Umbilical cord (tissue), 2 donors: ENCODE results near the gene MTSS2. TPM values are rescaled to one million over a fixed set of nuclear protein-coding genes. Genes with fewer than 3 reads are reported as not detected.

Experiments used
- DNase-seq: peaks from one replicate; pipeline ENCODE4 v3.0.0-alpha.2; 2015; ENCODE audit warnings: low spot score
- total RNA-seq: library from RNA; depleted of rRNA; stranded (reverse); fragments of >200 nt; gene quantifications from one replicate; pipeline ENCODE4 v1.2.3, GENCODE V29; 2014; ENCODE audit warnings: low replicate concordance; ENCODE audit not compliant: insufficient read depth

Gene MTSS2
- total RNA-seq, 1 donor from 2014 or later: 32.5 TPM

GRCh38 chr16:70700101-70701020, 14.5 kb upstream of the MTSS2 start:
- DNase-seq: no peak

DNA sequence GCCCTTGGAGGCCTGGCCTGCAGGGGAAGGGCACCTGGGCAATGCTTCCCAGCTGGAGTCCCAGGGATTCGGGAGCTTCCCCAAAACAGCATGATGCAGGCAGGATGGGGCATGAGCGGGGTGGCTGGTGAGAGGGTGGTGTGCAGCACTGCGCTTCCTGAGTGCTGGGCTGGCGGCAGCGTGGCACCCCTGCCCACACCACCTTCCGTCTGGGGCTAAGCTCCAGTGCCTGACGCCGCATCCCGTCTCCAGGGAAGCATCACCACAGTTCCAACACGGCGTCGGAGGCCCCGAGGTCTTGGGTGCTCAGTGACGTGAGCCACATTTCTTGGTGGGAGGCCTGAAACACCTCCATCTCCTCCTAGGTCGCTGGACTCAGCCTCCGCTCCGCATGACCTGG, 13.8 kb upstream of the MTSS2 start:
- no peak for DNase-seq

DNA sequence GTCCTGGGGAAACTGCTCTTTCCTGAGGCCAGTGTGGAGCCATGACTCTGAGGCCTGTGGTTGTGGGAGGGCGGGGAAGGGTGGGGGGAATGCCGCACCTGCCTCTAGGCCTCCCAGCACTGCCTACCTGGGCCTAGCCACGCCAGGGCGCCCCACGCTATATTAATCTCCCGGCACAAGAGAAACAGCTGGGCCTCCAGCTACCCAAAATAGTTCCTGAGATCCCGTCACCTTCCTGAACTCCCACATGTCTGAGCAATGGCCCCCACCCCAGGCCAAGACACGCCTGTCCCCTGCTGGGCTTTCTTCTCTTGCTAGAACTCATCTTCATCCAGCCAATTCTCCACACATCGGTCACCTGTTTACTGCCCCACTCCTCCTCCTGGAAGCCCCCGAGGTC, 13.0 kb upstream of the MTSS2 start:
- no peak for DNase-seq

- peak; percentile 50 for DNase-seq
These were observed 11.8 kb upstream of the MTSS2 start for GRCh38 chr16:70697594-70698170.

DNA sequence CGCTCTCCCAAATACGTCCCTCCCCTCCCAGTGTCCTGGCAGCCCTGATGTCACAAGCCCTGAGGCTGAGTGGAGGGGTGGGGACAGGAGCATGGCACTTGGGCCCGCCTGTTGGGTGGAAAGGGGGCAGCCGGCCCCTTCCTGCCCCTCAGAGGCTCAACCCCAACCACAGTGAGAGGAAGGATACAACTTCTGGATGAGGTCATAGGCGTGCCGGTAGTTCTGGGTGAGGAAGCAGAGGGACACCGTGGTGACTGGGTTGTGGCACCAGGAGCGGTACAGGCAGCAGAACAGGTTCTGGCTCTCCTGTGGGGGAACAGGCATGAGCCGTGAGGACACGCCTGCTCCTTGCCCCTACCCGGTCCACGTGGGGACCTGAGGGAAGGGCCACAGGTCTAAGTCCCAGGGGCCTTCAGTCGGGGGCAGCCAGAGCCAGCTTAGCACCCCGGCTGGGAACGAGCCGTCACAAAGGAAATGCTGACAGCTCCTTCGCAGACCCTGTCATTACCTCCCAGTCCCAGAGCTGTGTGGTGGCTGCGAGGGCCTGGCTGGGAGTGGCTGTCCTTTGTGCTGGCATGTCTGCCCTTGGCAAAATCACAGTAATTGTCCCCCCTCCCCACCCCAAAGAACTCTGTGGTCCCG, 11.2 kb upstream of the MTSS2 start:
- DNase-seq: peak; percentile 66

DNA sequence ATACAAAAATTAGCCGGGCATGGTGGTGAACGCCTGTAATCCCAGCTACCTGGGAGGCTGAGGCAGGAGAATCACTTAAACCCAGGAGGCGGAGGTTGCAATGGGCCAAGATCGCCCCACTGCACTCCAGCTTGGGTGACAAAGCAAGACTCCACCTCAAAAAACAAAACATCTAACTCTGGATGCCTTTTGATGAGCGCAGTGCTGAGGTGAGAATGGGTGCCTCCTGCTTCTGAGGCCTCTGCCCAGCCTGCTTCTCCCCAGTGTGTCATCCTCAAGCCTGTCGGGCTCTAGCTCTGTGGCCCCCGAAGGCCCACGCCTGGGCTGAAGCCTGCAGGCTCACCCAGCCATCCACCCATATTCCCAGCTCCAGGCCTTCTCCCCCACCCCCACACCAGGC, 10.5 kb upstream of the MTSS2 start:
- no peak for DNase-seq

DNA sequence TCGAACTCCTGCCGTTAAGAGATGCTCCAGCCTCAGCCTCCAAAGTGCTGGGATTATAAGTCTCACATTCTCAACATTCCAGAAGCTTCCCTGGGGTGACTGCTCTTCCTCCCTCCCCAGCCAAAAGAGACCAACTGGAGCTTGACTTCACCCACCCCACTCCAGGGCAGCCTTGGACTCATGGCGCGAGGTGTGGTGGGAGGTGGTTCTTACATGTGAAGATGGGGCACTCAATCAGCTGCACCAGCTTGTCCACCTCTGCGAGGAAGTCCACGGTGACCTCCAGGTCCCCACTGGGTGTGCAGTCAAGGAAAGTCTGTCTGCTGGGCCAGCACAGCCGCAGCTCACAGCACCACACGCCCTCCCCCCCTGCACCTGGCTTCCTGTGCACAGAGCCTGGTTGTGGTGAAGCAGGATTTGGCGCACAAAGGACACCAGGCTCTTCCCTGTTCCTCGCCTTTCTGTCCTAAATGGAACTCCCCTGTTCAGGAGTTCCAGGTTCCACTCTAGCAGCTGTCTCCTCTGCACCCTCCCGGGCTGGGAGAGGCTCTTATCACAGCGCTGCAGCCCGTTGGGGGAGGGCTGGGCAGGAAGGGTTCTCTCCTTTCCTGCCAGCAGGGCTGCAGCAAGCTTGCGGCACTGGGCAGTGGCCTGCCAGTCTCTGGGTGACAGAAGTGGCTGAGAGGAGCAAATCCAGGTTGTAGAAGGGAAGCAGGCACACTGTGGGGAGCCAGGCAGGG, 9.6 kb upstream of the MTSS2 start:
- DNase-seq: no peak

GRCh38 chr16:70694868-70695218, 9.0 kb upstream of the MTSS2 start:
- DNase-seq: no peak

DNA sequence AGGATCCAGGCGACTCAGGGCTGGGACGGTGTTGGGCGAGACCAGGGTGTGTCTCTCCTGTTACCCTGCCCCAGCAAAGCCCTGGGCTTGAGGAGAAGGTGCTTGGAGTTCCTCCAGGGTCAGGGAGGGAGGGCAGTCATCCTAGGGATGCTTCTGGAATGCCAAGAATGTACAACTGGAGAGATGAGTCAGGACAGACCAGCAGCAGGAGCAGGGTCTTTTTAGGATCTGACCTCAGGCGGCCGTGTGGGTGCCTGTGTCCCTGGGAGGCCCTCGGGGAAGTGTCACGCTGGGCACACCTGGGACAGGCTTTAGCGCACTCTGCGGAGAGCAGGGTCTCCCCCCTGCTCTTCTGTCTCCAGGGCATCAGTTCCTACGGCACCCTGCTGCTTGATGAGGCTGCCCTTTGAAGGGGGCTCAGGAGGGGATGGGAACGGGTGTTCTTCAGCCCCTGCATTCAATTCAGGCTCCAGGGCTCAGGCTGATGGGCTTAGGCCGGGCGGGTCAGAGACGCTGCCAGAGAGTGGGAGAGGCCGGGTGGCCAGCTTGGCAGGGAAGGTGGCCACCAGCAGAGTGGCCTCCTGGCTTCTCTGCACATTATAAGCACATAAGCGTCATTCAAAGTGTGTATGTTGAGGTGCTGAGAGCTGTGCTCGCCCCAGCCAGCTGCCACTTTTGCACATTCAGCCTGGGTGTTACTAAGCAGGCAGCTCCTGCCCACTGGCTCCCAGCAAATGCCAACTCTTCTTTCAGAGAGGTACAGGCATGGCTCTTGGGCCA, 8.4 kb upstream of the MTSS2 start:
- peak; percentile 87 for DNase-seq

DNA sequence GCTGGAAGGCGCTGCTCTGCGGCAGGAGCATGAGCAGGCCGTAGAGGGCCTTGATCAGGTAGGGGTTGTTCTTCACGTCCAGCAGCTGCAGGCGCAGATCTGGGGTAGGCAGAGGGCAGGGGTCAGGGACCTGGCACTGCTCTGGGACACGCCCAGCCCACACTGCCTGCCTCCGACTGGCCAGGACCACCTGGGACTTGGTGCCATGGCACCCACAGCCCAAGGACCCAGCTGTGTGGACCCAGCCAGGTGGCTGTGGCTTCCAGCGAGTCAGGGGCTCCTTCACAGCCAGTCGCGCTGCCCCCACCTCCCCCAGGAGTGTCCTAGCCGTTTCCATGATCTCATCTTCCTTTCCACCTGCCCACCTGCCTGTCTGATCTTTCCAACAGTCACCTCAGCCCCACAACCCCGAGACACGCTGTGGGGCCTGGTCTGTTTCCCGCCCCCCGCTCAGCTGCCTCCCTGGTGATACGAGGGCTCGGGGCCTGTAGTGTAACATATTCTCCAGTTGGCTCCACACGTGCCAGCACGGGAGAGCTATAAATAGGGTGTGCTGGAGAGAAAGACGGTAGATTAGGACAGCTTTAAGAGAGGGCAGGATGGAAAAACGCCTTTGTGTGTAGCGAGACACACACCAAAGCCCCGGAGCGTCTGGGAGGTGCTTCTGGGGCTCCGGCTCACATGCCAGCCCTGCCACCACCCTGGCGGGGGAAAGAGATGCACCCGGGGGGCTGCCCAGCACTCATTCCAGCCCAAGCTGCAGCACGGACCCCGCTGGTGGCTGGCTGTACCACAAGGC, 7.2 kb upstream of the MTSS2 start:
- peak; percentile 89 for DNase-seq

DNA sequence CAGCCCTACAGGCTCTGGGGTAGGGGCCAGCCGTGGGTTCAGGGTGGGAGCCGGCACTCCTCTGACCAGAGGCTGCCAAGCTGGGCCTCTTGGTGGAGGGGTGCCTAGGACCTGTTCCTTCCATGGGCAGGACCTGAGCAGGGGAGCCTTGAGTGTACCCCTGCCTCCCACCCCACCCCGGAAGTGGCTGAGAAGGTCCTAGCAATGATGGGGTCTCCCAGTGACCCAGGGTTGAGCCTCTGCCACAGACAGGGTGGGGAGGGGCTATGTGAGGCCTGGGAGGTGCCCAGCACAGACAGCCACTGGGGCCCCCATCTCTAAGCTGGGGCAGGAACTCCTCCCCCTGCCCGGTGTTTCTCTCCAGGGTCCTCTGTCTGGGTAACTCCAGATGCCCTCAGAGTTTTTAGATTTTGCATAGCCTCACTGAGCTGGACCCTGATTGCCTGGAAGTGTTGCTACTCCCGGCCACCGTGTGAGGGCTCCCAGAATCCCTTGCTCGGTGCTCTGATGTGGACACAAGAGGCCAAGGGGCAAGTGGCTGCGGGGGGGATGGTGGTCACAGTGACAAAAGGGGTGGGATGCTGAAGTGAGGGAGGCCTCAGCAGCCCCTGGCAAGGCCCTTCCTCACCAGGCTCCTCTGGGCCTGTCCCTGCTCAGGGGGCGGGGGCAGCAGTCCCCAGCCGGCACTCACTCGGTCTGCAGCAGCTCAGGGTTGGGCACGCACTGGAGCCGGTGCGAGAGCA, 6.4 kb upstream of the MTSS2 start:
- DNase-seq: peak; percentile 52

DNA sequence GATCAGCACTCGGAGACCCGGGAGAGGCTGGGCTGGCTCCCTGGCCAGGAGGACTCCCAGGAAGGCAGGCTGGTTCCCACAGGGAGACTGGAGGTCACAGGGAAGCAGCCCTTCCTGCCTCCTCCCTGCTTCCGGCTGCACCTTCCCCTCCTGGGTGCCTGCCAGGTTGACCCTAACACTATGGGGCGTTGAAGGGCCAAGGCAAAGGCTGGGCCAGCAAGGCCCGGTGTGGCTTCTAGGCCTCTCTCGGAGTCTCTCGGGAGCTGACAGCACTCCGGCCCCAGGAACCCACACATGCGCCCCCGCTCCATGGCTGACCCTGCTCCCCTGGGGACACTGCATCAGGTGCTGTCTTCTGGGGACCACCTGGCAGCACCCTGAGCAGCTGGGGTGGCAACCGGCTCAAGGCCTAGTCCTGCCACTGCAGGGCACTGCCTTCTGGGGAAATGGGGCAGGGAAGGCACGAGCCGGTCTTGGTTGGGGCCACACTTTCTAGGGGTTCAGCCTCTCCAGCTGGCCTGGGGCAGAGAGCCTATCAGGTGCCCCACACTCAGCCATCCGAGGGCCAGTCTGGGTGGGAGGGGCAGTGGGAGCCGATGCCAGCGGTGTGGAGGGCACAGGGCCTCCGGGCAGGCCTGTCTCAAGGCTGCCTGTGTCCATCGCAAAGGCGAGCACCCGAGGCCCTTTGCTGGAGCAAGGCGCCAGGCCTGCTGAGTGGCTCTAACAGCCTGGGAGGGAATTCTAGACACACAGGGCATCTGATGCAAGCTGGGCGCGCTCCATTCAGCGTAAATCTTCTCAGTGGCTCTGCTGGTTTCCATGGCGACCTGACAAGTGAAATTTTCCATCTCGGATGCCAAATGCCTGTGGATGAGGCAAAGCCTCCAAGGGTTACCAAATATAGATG, 5.6 kb upstream of the MTSS2 start:
- peak; percentile 99 for DNase-seq

GRCh38 chr16:70689970-70690891, 4.4 kb upstream of the MTSS2 start:
- DNase-seq: no peak

DNA sequence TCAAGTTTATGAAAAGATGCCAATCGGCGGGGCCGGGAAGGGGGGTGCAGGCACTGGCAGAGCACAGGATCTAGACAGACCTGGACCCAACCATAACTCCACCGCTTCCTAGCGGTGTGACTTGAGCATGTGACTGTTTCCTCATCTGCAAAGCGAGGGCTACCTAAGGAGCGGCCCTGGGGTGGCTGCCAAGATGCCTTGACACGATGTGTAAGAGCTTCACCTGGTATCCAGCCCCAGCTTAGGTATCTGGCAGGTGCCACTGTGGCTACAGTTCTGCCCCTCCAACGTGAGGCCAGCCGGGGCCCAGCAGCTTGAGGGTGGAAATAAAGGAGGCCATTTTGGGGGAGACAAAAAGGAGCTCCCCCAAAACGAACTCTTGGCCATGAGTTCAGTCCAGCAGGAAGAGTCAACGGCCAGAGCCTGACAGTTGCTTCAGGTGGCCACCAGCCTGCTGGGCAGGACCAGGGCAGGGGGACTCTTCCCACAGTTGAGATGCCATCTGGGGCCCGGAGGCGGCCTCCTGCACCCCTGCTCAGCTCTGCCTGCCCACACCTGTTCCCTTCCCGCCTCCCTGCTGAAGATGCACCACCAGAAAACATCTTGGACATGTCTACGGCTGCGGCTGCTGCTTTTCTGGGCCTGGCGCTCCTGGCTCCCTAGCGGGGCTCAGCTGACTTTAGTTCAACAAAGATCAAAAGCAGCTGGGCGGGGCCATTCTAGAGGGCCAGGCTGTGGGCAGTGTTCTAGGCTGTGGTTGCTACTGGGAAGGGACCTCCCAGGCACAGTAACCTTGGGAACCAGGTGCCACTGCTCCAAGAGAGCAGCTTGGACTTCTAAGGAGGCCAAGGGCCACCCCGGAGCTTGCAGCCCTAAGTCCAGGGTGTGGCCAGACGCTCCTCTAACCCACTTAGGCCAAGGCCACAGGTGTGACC, 3.4 kb upstream of the MTSS2 start:
- no peak for DNase-seq

- peak; percentile 64 for DNase-seq
These were observed 2.4 kb upstream of the MTSS2 start for GRCh38 chr16:70688246-70688742.

- DNase-seq: no peak
These were observed 1.9 kb upstream of the MTSS2 start for GRCh38 chr16:70687671-70688245.
